HG02571 (cell line): ENCODE measurements around the gene LNPEP.

Experiments used
- ATAC-seq: cut with Tn5 transposase; IDR thresholded peaks from one replicate; pipeline ENCODE4 v1.9.1; 2021; ENCODE audit warnings: mild to moderate bottlenecking, moderate library complexity; ENCODE audit not compliant: unreplicated experiment

LNPEP gene

DNA sequence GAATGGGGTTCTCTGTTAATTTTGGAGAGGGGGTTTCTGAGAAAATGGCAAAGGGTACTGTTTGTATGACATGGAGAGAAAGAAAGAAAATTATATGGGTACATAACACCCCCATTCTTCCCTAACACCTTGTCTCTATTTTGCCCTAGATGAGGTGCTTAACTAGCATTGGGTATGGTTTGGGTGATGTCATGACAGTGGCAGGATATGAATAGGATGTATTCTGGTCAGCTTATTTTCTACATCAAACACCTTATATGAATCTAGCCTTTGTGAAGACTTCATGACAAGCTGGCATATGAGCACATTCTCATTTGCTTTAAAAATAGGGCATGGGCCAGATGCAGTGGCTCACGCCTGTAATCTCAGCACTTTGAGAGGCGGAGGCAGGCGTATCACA is 58.6 kb downstream of the LNPEP start:
- ATAC-seq: no peak

DNA sequence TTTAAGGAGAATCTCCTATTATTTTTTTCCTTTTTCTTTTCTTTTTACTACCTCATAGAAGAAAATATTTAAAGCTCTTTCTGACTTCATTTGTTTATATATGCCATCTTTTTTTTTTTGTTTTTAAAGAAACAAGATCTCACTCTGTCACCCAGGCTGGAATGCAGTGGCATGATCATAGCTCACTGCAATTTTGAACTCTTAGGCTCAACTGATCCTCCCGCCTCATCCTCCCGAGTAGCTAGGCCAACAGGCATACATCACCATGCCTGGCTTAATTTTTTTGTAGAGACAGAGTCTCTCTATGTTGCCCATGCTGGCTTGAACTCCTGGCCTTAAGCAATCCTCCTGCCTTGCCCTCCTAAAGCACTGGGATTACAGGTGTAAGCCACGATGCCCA is 59.5 kb downstream of the LNPEP start:
- ATAC-seq: no peak

DNA sequence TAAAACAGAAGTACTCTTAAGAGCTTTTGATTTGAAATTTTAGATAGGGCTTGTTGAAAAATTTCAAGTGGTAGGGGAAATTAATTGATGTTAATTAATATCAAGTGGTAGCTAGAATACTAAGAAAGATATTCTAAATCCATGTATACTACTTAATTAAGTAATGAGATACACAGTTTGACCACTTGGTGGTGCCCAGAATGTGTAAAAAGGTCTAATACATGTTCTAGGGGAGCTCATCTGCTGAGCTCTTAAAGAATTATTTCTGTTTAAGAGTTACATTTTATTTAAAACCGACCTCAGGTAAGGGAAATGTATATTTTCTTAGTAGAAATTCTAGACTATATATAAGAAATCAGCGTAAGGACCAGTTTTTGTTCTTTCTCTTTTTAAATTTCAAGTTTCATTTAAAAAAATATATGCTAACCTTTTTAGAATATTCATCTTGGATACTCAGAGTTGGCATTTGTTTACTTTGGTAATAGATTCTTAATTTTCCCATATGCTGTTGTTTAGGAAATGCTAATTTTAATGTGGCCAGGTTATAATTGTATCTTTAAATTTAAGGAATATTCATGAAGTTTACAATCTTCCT is 61.5 kb downstream of the LNPEP start:
- no peak for ATAC-seq

DNA sequence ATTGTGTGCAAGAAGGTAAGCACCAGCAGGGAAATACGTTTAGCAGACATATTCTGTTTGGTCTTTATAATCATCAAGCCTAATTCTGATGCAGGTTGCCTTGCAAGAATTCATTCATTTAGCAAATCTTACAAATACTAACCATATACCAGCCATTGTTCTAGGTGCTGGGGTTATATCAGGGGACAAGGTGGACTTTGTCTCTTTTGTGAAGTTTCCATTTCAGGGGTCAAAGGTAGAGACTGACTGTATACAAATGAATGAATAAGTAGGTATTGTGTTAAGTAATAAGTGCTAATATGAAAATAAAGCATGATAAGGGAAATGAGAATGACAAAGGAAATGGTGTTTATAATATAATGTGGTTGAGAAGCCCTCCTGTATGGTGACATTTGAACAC is 64.0 kb downstream of the LNPEP start:
- ATAC-seq: no peak

DNA sequence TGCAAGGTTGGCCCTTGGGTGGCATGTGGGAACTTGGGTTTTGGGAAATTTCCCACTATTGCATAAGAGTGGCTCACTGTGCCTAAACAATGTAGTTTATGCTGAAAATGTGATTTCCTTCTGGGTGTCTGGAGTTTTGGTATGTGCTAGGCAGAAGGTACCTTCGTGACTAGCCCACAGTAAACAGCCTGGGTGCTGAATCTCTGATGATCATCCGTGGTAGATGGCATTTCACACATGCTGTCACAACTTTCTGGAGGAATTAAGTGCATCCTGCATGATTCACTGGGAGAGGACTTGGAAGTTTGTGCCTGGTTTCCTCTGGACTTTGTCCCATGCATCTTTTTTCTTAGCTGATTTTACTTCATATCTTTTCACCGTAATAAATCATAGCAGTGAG is 64.5 kb downstream of the LNPEP start:
- no peak for ATAC-seq

DNA sequence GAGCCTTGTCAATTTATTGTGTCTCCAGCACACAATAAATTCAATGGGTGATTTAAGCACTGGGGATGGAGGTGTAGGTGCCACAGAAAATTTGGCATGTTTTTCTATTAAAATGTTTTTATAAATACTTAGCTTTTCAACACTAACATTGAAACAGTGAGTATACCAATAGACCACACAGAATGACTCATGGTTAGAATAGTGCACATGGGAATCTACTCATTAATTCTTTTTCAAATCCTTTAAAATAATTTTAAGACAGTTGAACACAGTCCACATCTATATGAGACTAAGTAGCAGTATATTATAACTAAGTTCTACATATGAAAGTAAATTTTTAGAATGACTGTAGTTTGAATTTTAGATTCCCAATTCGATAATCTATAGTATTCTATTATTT is 67.1 kb downstream of the LNPEP start:
- no peak for ATAC-seq

DNA sequence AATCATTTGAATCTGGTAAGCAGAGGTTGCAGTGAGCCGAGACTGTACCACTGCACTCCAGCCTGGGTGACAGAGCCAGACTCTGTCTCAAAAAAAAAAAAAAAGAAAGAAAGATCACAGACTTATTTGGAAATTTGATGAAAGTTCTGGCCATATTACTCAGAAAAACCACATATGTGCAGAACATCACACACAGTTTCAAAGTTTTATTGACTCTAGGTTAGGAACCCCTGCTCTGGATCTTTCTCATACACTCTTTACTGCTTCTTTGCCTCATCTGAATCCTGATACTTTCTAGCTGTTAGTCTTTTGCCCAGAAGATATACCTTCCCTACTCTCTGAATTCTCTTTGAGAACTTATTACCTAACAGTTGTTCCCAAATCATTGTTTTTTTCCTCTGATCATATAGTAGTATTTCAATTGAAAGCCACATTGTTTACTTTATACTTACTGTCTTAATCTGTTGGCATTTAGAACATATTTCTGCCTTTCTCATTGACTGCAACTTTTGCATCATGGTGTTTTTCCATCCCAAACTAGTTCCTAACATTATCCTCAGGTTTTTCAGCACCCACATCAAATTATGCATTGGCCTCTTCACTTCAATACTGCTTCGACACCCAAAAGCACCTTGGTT is 68.7 kb downstream of the LNPEP start:
- no peak for ATAC-seq

DNA sequence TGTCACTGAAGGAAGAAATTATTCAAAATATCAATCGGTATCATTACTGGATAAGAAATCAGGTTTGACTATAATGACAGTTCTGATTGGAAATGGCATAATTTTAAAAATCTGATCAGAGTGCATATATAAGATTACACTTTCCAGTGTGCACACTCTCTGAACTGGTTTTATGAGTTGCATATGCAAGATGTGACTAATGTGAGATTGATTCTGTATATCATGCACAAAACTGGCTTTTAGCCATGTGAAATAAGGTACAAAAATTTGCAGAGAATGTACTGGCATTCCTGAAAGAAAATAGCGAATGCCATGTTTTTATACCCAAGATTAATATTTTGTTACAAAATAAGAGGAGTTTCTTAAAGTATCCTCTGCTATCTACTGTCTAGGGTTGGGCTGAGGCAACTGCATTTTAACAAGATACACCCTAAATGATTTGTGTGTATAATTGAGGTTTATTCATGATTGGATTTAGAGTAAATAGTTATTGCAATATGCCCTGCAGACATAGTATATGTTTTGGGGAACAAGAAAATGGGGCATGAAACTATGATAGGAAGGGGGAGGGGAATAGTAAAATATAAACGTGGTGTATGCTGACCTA is 70.7 kb downstream of the LNPEP start:
- no peak for ATAC-seq

DNA sequence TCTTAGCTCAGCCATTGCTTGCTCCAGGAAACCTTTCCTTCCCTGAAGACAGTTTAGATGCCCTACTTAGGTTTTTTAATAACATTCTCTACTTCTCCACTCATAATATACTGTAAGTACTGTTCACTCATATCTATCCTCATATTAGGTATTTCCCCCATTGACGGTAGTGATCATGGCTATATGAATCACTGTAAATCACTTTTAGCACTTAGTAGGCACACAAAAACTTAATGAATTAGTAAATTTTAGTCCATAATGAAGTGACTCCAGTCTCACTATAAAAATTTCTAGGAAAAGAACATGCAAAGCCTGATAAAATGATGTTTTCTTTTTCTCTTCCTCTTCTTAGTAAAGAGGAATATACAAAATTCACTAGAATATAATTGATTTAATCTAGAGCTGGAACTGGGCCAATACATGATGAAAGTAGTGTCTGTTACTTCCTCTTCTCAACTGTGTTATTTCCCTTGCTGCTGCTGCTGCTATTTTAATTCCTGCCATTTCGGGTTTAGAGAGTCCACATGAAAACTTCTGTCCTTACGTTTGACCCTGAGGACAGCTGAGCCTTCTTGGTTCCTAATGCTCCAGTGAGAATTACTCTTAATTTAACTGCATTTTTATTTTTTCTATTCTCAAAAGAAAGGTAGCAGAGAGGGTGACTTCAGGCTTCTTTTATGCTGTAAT is 73.5 kb downstream of the LNPEP start:
- peak; percentile 49 for ATAC-seq

DNA sequence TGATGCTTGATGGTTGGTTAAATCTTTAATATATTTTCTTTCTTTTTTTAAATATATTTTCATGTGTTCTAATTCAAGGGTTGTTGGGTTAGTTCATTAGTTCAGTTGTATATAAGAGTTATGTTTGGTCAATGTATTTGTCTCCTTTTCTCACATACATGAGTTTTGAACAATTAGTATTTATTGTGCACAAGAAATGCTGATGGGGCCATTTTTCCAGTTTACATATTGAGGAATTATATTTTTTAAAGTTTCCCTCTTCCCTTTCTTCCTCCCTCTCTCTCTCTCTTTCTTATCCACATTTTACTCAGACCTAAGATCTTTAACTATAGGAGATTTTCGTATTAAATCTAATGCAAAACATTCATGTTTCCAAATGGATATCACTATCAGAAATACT is 74.0 kb downstream of the LNPEP start:
- ATAC-seq: no peak

DNA sequence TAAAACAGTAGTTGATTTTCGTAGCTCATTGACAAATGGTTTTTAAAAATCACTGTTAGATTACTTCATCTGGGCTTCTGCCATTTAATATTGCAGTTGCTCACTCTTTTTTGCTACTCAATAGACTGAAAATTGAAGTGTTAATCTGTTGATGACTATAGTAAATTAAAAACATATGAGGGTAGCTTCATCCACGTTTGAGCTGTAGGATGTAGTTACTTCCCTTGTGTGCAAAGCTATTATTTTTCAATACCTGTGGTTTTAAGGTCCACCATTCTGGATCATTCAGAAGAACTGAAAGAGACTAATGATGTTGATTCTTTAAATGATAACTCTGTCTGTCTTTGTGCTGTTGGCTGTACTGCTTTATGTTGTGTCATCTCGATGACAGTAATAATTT is 74.7 kb downstream of the LNPEP start:
- ATAC-seq: no peak

DNA sequence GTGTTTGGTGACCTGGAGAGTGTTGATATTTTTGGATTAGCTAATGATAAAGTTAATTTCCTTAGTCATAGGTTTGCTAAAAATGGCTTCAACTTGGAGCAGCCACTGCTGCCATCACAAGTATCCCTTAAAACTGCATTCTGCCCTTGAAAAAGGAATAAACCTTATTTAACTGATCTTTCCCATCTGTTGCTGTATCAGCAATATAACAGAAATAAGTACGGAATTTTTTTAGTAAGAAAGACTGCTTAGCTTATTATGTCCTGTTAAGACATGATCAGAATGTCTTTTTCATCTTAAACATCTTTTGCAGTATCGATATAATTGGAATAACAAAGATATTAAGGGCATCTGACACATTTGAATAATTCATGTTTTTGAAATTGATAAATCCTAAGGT is 75.7 kb downstream of the LNPEP start:
- ATAC-seq: no peak

DNA sequence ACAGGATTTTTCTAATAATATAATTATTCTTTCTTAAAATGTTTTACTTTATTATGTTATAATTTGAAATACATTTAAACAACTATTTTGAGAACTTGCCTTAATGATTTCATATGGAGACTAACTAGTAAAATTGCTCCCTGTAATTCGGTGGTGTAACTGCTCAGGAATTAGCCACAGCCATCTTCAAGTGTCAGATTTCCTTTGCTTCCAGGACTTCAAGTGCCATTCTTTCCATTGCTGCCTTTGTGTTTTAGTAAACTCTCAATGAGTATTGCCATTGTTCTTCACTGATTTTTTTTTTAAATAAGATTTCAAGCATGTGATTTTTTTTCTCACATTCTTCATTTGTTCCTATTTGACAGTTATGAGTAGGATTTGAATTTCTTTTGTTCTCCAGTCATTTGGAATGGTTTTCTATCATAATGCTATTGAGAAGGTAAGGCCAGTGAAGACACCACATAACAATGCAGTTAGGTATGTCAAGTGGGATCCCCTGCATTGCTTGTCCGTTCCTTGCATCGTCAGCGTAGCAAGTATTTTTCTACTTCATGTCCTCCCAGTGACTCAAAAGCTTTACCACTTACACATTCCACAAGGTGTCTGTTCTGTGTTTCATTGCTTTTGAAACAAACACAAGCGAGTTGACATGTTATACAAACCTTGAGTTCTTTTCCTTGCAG is 83.7 kb downstream of the LNPEP start:
- ATAC-seq: no peak

DNA sequence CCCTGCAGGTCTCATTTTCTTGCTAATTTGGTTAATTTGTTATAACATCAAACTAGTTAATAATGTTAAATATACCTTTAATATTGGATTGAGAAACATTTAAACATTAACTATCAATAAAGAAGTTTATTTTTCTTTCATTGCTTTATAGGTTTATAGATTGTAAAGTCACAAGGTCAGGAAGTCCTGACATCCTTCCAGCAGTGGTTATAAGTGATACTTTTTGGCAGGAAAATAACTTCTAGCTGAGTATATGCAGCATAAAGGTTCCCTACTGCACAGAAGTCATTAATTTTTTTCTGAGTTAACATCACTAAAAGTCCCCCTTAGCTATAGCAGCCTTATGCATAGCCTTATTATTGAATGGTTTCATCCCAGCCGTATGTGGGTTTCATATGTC is 85.5 kb downstream of the LNPEP start:
- no peak for ATAC-seq

DNA sequence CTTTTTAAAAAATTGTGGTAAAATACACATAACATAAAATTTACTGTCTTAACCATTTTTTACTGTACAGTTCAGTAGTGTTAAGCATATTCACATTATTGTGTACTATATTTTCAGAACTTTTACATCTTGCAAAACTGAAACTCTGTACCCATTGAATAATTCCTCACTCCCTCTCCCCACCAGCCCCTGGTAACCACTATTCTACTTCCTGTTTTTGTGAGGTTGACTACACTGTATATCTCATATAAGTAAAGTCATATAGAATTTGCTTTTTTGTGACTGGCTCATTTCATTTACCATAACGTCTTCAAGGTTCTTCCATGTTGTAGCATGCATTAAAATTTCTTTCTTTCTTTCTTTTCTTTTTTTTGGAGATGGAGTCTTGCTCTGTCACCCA is 87.0 kb downstream of the LNPEP start:
- ATAC-seq: no peak

DNA sequence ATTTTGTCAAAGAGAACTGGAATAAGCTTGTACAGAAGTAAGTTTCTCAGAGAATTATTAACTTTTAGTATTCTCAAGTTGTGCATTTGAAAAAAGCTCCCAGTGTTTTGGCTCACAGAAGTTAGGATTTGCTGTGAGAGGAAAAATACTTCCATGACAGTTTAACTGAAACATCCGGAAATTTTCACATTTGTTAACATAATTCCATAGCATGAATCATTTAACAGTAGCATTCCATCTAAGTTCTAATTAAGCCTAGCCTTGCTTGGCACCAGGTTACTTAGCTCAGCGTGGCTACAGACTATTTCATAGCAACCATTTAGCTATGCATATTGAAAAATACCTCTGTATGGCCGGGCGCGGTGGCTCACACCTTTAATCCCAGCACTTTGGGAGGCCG is 90.8 kb downstream of the LNPEP start:
- ATAC-seq: no peak

DNA sequence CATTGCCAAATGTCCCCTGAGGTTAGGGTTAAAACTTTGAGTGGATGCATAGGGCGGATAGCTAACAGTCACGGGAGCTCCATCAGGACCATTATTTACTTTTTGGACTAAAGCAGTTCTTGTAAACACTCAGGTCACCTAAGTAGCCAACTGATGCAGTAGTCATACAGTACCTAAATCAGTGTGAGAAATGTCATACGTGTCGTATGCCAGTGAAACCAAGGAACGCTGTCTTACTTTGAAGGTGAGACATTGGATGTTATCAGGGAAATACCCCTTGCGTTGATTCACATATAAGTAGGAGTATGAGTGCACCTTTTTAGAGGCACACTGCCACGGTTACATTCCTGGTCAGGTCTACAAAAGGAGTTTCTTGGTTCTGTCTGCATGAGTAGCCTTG is 101.9 kb downstream of the LNPEP start:
- no peak for ATAC-seq

DNA sequence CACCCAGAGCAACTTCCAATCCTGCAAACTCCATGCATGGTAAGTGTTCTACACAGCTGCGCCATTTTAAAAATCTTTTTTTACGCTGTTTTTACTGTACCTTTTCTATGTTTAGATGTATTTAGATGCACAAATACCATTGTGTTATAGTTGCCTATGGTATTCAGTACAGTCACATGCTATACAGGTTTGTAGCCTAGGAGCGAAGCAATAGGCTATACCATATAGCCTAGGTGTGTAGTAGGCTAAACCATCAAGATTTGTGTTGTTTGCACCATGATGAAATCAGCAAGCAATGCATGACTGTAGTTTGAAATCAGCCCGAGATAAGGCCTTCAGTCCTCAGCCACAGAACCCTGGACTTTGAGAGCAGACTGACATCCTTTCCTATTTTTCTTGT is 105.4 kb downstream of the LNPEP start:
- no peak for ATAC-seq

DNA sequence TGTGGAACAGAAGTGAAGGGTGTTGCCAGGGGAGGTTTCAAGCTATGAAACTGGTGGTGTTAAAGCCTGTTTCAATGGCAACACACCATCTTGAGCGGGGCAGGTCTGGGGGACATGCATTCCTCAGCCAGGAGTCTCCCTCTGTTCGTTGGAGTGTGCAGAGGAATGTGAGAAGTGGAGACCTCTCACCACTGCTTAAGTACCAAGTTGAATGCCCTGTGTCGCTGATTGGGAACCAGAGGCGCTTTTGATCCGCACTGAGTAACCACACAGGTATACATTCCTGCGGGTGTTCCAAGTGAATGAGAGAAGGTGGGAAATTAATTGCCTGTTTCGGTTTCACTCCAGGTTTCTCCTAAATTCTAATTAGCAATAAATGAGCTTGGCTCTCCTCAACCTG is 107.1 kb downstream of the LNPEP start:
- ATAC-seq: no peak

DNA sequence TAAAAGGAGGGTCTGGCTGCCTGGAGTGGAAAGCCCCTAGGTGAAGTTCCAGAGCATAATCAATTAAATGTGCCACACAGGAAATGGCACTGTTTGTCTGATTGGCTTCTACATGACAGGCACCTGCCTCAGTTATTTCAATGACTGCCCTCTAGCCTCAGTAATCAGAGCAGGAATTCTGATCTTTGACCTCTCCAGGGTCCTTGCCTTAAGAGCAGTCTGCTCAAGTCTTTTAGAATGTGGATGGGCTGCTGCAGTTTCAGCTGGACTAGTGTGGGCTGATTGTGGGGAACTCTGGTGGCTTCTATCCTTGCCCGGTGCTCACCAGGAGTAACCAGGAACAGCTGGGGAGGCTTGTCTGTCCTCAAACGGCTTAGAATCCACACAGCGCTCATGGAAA is 107.6 kb downstream of the LNPEP start:
- ATAC-seq: no peak

DNA sequence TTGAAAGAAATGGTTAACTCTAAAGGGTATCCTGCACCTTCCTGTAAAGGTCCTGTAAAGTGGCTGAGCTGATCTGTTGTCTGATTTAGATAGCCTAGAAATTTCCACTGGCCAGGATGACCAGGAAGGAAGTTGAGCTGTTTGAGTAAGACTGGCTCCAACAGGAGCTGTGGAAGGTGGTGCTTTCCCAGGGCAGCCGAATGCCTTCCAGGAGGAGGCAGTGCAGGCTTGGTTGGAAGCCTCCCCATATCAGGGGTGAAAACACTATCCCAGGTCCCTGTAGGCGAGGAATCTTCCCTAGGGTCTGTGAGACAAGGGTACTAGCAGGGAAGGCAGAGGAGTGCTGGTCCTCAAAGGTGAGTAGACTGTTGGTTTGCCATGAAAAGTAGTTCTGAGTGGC is 108.2 kb downstream of the LNPEP start:
- no peak for ATAC-seq
